Measurements from ENCODE around the gene YAE1. TPM values are rescaled to one million over a fixed set of nuclear protein-coding genes. Genes with fewer than 3 reads are reported as not detected.

Gene YAE1
- total RNA-seq, 1 donor from 2014 or later: 13.2 TPM

GRCh38 chr7:39583539-39583938 is 17.3 kb downstream of the YAE1 start:
- FAIRE-seq: no peak
- TF ChIP-seq CTCF (IDR thresholded peaks at IDR 0.05; ENCODE audit: insufficient read depth, low read length, severe bottlenecking): no peak

DNA sequence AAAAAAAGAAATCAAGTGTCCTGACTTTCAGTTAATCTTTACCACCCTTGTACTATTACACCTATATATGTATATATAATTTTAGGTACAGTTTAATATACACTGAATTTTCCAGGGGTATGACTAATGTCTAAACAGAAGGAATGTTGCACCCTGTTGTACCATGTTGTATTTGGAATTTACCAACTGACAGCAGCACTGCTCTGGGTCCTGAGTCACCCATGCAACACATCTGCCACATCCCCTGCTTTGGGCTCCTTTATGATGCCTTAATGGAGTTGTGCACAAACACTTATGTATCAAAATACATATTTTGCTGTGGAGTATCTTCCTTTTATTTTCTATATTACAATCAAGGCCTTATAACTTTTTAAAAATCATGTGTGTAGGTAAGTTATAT is 21.2 kb downstream of the YAE1 start:
- Histone ChIP-seq H3K36me3 (ENCODE audit: control insufficient read depth, insufficient read depth, low read length) (no peaks in the 10 kb centered on the region), H3K27me3 (ENCODE audit: control insufficient read depth, insufficient read depth, low read length) (no peaks in the 10 kb centered on the region), H3K4me3 (ENCODE audit: low read depth, low read length) (no peak overlapping the region)
- no peak for TF ChIP-seq CTCF (IDR thresholded peaks at IDR 0.05; ENCODE audit: insufficient read depth, low read length, severe bottlenecking)
- FAIRE-seq (no peak), DNase-seq (ENCODE audit: low read depth) (peak; percentile 72)

More at GRCh38 chr7:39583539-39583938, 17.3 kb downstream of the YAE1 start:
- Histone ChIP-seq H3K4me3 (ENCODE audit: low read depth, low read length) (no peak overlapping the region), H3K27me3 (ENCODE audit: control insufficient read depth, insufficient read depth, low read length) (no peaks in the 10 kb centered on the region), H3K36me3 (ENCODE audit: control insufficient read depth, insufficient read depth, low read length) (no peaks in the 10 kb centered on the region)
- no peak for DNase-seq (ENCODE audit: low read depth)

- DNase-seq (ENCODE audit: low read depth) (no peak), FAIRE-seq (no peak)
These were observed 22.2 kb downstream of the YAE1 start for GRCh38 chr7:39588416-39588815.

GRCh38 chr7:39589323-39590111 is 23.3 kb downstream of the YAE1 start:
- H3K4me3 ChIP-seq (ENCODE audit: low read depth, low read length): no peak overlapping the region
- no peak for TF ChIP-seq CTCF (IDR thresholded peaks at IDR 0.05; ENCODE audit: insufficient read depth, low read length, severe bottlenecking)
- no peak for FAIRE-seq

More at GRCh38 chr7:39588416-39588815, 22.2 kb downstream of the YAE1 start:
- no peak for TF ChIP-seq CTCF (IDR thresholded peaks at IDR 0.05; ENCODE audit: insufficient read depth, low read length, severe bottlenecking)
- no peaks in the 10 kb centered on the region for H3K36me3 ChIP-seq (ENCODE audit: control insufficient read depth, insufficient read depth, low read length)
- H3K4me3 ChIP-seq (ENCODE audit: low read depth, low read length): no peak overlapping the region
- H3K27me3 ChIP-seq (ENCODE audit: control insufficient read depth, insufficient read depth, low read length): no peaks in the 10 kb centered on the region

GRCh38 chr7:39592586-39592985 is 26.4 kb downstream of the YAE1 start:
- no peak for TF ChIP-seq CTCF (IDR thresholded peaks at IDR 0.05; ENCODE audit: insufficient read depth, low read length, severe bottlenecking)
- H3K4me3 ChIP-seq (ENCODE audit: low read depth, low read length): no peak overlapping the region
- no peaks in the 10 kb centered on the region for H3K36me3 ChIP-seq (ENCODE audit: control insufficient read depth, insufficient read depth, low read length)
- FAIRE-seq (no peak), DNase-seq (ENCODE audit: low read depth) (peak; percentile 81)
- H3K27me3 ChIP-seq (ENCODE audit: control insufficient read depth, insufficient read depth, low read length): no peaks in the 10 kb centered on the region

More at GRCh38 chr7:39589323-39590111, 23.3 kb downstream of the YAE1 start:
- Histone ChIP-seq H3K36me3 (ENCODE audit: control insufficient read depth, insufficient read depth, low read length) (no peaks in the 10 kb centered on the region), H3K27me3 (ENCODE audit: control insufficient read depth, insufficient read depth, low read length) (no peaks in the 10 kb centered on the region)
- peak; percentile 85 for DNase-seq (ENCODE audit: low read depth)
